HepG2 (cell line): ENCODE data around the gene RAB39A. TPM values are rescaled to one million over a fixed set of nuclear protein-coding genes. Genes with fewer than 3 reads are reported as not detected.

ENCODE experiments used
- ATAC-seq: fragments of 200-7000 bp; cut with Tn5 transposase; 3 replicates; pipeline ENCODE4 v1.9.1; 2020; ENCODE audit warnings: mild to moderate bottlenecking, moderate library complexity
- BruUV-seq: library from RNA; stranded (reverse); fragments of 400-500 nt; replicated peaks from 2 replicates; lab custom pipeline; 2021; lab: Mats Ljungman, UMichigan
- CTCF ChIA-PET: fragments of 300-600 bp; formaldehyde crosslinking; extraction: SDS; loops from one replicate; lab custom pipeline; 2021; ENCODE audit warnings: low total read pairs, inconsistent platforms, low intra/inter-chr PET ratio; lab: Yijun Ruan, JAX
- POLR2A ChIA-PET: fragments of 350-600 bp; sonication (Branson Sonifier 250); formaldehyde crosslinking; loops from one replicate; lab custom pipeline; 2020; ENCODE audit warnings: antibody characterized with exemption, inconsistent platforms; lab: Yijun Ruan, JAX
- DNase-seq: peaks from one replicate; pipeline ENCODE4 v3.0.0-alpha.2; 2015; ENCODE audit warnings: low spot score
- FAIRE-seq: peaks from 3 replicates; lab custom pipeline; 2011; peaks lifted over from hg19 to GRCh38; lab: Jason Lieb, UNC
- H2AFZ ChIP-seq: one replicate; pipeline ENCODE4 v1.6.1; 2011; ENCODE audit warnings: low read length, inconsistent platforms
- H3K27ac ChIP-seq: fragments of 300-600 bp; 3 replicates; pipeline ENCODE4 v1.8.0; 2011; ENCODE audit warnings: mixed run types, mild to moderate bottlenecking, mixed read lengths, low read length, inconsistent platforms; ENCODE audit not compliant: insufficient read depth; ENCODE audit errors: extremely low read length
- H3K27me3 ChIP-seq, 2 experiments: fragments of 200-600 bp in 1 of 2; 2 replicates in 1 of 2; 3 replicates in 1 of 2; pipeline versions ENCODE4 v1.6.0 to v1.8.0; 2011; ENCODE audit warnings: low read length in 2 of 2, mild to moderate bottlenecking in 2 of 2, moderate library complexity in 2 of 2, inconsistent platforms in 1 of 2; ENCODE audit not compliant: insufficient read depth in 2 of 2, control insufficient read depth in 1 of 2
- H3K36me3 ChIP-seq, 2 experiments: fragments of 200-600 bp in 1 of 2; replicated peaks in 1 of 2; 2 replicates in 1 of 2; 3 replicates in 1 of 2; pipeline versions ENCODE4 v1.5.1 to v1.8.0; 2011; ENCODE audit warnings: low read length in 2 of 2, inconsistent platforms in 1 of 2; ENCODE audit not compliant: insufficient read depth in 2 of 2, control insufficient read depth in 1 of 2
- H3K4me1 ChIP-seq: 2 replicates; pipeline ENCODE4 v1.5.1; 2012; ENCODE audit warnings: low read length, inconsistent platforms; ENCODE audit not compliant: insufficient read depth
- H3K4me2 ChIP-seq: 2 replicates; pipeline ENCODE4 v1.6.0; 2011; ENCODE audit warnings: low read depth, low read length, inconsistent platforms
- H3K4me3 ChIP-seq, 3 experiments: fragments of 200-600 bp in 1 of 3; sonication (generic), shearing (Covaris generic) in 1 of 3; replicated peaks in 1 of 3; 2 replicates each; pipeline ENCODE4 v1.5.1; 2011 to 2016; ENCODE audit warnings: low read length in 3 of 3, inconsistent platforms in 2 of 3, low read depth in 2 of 3, mild to moderate bottlenecking in 2 of 3, control low read depth in 1 of 3, mixed read lengths in 1 of 3; ENCODE audit not compliant: insufficient read depth in 1 of 3
- H3K79me2 ChIP-seq: one replicate; pipeline ENCODE4 v1.6.1; 2011; ENCODE audit warnings: low read length, inconsistent platforms; ENCODE audit not compliant: insufficient read depth
- H3K9ac ChIP-seq: 2 replicates; pipeline ENCODE4 v1.6.0; 2011; ENCODE audit warnings: mild to moderate bottlenecking, low read depth, low read length, inconsistent platforms; ENCODE audit not compliant: insufficient read depth
- H3K9me3 ChIP-seq: 2 replicates; pipeline ENCODE4 v1.5.1; 2012; ENCODE audit warnings: mild to moderate bottlenecking, low read length
- H4K20me1 ChIP-seq: 2 replicates; pipeline ENCODE4 v1.6.0; 2011; ENCODE audit warnings: inconsistent platforms, mild to moderate bottlenecking, low read length, moderate library complexity; ENCODE audit not compliant: insufficient read depth
- GATA4 ChIP-seq: sonication (generic); IDR thresholded peaks from 2 replicates; pipeline ENCODE4 v1.6.1; 2016; ENCODE audit warnings: antibody characterized with exemption, low read depth, borderline replicate concordance
- NR2F1 ChIP-seq, 2 experiments: fragments of 450-650 bp in 1 of 2; formaldehyde crosslinking in 1 of 2; IDR thresholded peaks; 2 replicates each; pipeline versions ENCODE4 v1.5.0 to v1.6.1; 2016 to 2020; ENCODE audit warnings: mild to moderate bottlenecking in 1 of 2, missing compliant biosample characterization in 1 of 2, missing genetic modification reagents in 1 of 2, moderate library complexity in 1 of 2
- RFX5 ChIP-seq: IDR thresholded peaks from 2 replicates; pipeline ENCODE4 v1.6.1; 2011; ENCODE audit warnings: low read depth, low read length, improper control_type of control experiment
- SMARCC2 ChIP-seq: fragments of 450-650 bp; IDR thresholded peaks from 2 replicates; pipeline ENCODE4 v1.6.1; 2017; ENCODE audit warnings: antibody characterized with exemption, mild to moderate bottlenecking
- WIZ ChIP-seq: sonication (generic); formaldehyde crosslinking; IDR thresholded peaks from 2 replicates; pipeline ENCODE4 v1.5.1; 2020; ENCODE audit warnings: mild to moderate bottlenecking, missing genetic modification reagents
- ZNF224 ChIP-seq: sonication (generic); formaldehyde crosslinking; IDR thresholded peaks from 2 replicates; pipeline ENCODE4 v1.5.0; 2020; ENCODE audit warnings: mild to moderate bottlenecking, missing genetic modification reagents
- ZNF3 ChIP-seq: IDR thresholded peaks from 2 replicates; pipeline ENCODE4 v1.7.0; 2017; ENCODE audit warnings: inconsistent platforms
- ZNF431 ChIP-seq: sonication (generic); formaldehyde crosslinking; IDR thresholded peaks from 2 replicates; pipeline ENCODE4 v1.9.0; 2022; ENCODE audit warnings: missing genetic modification reagents, low read depth, mild to moderate bottlenecking, borderline replicate concordance
- ZNF558 ChIP-seq: sonication (generic); formaldehyde crosslinking; IDR thresholded peaks from 2 replicates; pipeline ENCODE4 v1.9.0; 2022; ENCODE audit warnings: mild to moderate bottlenecking, missing genetic modification reagents, borderline replicate concordance
- ZNF674 ChIP-seq: sonication (generic); formaldehyde crosslinking; IDR thresholded peaks from 2 replicates; pipeline ENCODE4 v1.5.0; 2020; ENCODE audit warnings: low read depth, mild to moderate bottlenecking, missing genetic modification reagents
- ZNF713 ChIP-seq: sonication (generic); formaldehyde crosslinking; IDR thresholded peaks from 2 replicates; pipeline ENCODE4 v1.4.0; 2020; ENCODE audit warnings: mild to moderate bottlenecking, missing genetic modification reagents
- WGBS: methylation state at CpG from one replicate; pipeline ENCODE4 v1.1.6; 2017; ENCODE audit warnings: low lambda C conversion rate; 5-methylcytosine and 5-hydroxymethylcytosine counted together
- in situ Hi-C: cut with HindIII; loops from 2 replicates; pipeline ENCODE4 v1.10.0; 2017; ENCODE audit warnings: low pct_unique_long_range_greater_than_20kb; ENCODE audit not compliant: extremely low pct_ligation_motif_present
- intact Hi-C: fragments of 100-400 bp; cut with micrococcal nuclease; formaldehyde crosslinking; loops from one replicate; pipeline ENCODE4 v1.10.0; 2022; ENCODE audit not compliant: unreplicated experiment
- polyA plus RNA-seq, 8 experiments: library from polyadenylated mRNA; depleted of rRNA in 3 of 8; stranded (reverse) in 7 of 8; unstranded in 1 of 8; fragments of >200 nt; fragmentation: Illumina TruSeq in 4 of 8; extraction: Trizol in 4 of 8; gene quantifications; 2 replicates each; pipeline versions ENCODE4 v1.2.1 to v1.2.3, GENCODE V29; 2011 to 2016; ENCODE audit warnings: low read depth in 4 of 8, missing spikeins in 1 of 8, mixed read lengths in 1 of 8; ENCODE audit not compliant: insufficient read depth in 1 of 8
- total RNA-seq, 5 experiments: library from RNA; depleted of rRNA; stranded (reverse); fragments of >200 nt; fragmentation: Illumina TruSeq; extraction: Trizol; gene quantifications; 2 replicates each; pipeline ENCODE4 v1.2.3, GENCODE V29; 2016; ENCODE audit warnings: low read depth in 1 of 5
- TF ChIP-seq, protein P1 (sequence below): sonication (generic); formaldehyde crosslinking; IDR thresholded peaks from 2 replicates; pipeline ENCODE4 v1.4.0; 2020; ENCODE audit warnings: mild to moderate bottlenecking, missing genetic modification reagents, borderline replicate concordance
- TF ChIP-seq, protein P2 (sequence below): fragments of 450-650 bp; IDR thresholded peaks from 2 replicates; pipeline ENCODE4 v1.6.1; 2017; ENCODE audit warnings: mild to moderate bottlenecking
- TF ChIP-seq, protein P3 (sequence below): sonication (generic); formaldehyde crosslinking; IDR thresholded peaks from 2 replicates; pipeline ENCODE4 v1.5.1; 2020; ENCODE audit warnings: mild to moderate bottlenecking, moderate library complexity, missing genetic modification reagents

RAB39A gene
- total and polyA plus RNA-seq, 2 of the 13 experiments (the other 11 are each of a cell fraction or from before 2014, with no cell fraction given): not detected

DNA sequence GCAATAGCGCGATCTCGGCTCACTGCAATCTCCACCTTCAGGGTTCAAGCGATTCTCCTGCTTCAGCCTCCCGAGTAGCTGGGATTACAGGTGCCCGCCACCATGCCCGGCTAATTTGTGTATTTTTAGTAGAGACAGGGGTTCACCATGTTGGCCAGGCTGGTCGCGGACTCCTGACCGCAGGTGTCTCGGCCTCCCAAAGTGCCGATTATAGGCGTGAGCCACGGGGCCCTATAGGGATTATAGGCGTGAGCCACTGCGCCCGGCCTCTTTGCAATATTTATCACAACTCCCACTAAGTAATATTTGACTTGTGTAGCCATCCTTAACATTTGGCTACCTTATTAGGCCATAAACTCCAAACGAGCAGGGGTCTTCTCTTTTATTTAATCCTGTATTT lies 79.6 kb downstream of the RAB39A start (continued):
- TF ChIP-seq, protein P1, sequence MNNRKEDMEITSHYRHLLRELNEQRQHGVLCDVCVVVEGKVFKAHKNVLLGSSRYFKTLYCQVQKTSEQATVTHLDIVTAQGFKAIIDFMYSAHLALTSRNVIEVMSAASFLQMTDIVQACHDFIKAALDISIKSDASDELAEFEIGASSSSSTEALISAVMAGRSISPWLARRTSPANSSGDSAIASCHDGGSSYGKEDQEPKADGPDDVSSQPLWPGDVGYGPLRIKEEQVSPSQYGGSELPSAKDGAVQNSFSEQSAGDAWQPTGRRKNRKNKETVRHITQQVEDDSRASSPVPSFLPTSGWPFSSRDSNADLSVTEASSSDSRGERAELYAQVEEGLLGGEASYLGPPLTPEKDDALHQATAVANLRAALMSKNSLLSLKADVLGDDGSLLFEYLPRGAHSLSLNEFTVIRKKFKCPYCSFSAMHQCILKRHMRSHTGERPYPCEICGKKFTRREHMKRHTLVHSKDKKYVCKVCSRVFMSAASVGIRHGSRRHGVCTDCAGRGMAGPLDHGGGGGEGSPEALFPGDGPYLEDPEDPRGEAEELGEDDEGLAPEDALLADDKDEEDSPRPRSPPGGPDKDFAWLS (CRISPR knock-in tag): no peak
- TF ChIP-seq ZNF713 (CRISPR knock-in tag): no peak

DNA sequence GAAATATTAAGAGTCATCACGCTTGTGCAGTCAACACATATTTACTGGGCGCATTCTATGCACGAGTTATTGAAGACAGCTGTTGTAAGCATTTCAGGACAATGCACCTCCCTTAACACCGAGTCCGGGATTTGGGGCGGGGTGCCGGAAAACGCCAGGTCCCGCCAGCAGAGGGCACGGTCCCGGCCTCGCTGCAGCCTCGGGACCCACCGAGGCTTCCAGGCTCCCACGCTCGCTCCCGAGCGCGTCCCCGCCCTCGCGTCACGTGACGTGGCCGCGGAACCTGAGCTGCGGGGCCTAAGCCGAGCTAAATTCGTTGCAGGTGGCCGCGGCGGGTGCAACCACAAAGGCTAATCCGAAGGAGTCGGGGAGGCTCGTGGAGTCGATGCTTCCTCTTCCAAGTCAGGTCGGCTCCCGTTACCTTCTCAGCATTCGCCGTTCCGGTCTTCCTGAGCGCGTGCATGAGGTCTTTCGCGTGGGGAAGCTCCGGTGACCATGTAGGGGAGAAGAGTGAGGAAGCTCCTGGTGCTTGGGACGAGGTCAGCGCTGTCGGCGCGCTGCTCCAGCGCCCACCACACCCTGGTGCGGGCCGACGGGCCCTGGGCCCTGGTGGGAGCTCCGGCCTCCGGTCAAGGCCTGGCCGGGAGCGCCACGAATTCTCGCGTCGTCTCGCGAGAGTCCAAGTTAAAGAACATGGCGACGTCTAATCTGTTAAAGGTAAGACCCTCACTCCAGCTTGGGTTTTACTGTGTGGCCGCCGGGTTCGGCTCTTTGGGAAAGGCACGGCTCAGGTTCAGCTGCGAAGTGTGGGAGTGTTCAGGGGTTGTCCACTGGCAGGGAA lies 80.6 kb downstream of the RAB39A start, which contains the start of gene CUL5:
Gene CUL5, plus strand, starts transcription at position 243 of the 841 bp plus-strand sequence. Its CDS starts 451 bp downstream, at position 694.
- FAIRE-seq: peak; percentile 51
- ATAC-seq: peak; percentile 96
- DNase-seq: peak; percentile 85
- CTCF ChIA-PET: interaction anchor here (0.7 to 1.2 kb wide), 3 partner anchors 18 to 57 kb away, joined by 3 to 4 read pairs (median 3); no protein-coding TSS in a partner anchor
- peak within 1 kb of the TSS; percentile 100 for H3K9ac ChIP-seq
- peaks cover 51% of the 10 kb centered on the region for H3K79me2 ChIP-seq
- peaks cover 37% of the 10 kb centered on the region for H3K4me1 ChIP-seq
- under 1% methylated on average over 10 of the region's 72 CpGs for WGBS
- no peaks in the 10 kb centered on the region for H3K27me3 ChIP-seq
- peak within 1 kb of the TSS; percentile 70 for H3K4me2 ChIP-seq
- H3K27ac ChIP-seq: peak within 1 kb of the TSS; percentile 99
- POLR2A ChIA-PET: interaction anchor here (0.9 to 1.7 kb wide), 6 partner anchors 9 to 656 kb away, joined by 3 to 11 read pairs (median 8); partner anchors contain the start of genes ATM, DDX10 and NPAT
- H3K4me3 ChIP-seq: peak within 1 kb of the TSS; percentile 87 to 99 (median 97)
- no peaks in the 10 kb centered on the region for H3K9me3 ChIP-seq
- BruUV-seq: no TSS peak
- peaks cover 8% of the 10 kb centered on the region for H4K20me1 ChIP-seq
- H2AFZ ChIP-seq: peak within 1 kb of the TSS; percentile 98
- peaks cover 1 to 4% of the 10 kb centered on the region in 2 experiments; a peak in 2 of 5 replicates for H3K36me3 ChIP-seq
- intact Hi-C loops: loop anchor here (1.0 to 10.0 kb wide), 2 partner anchors 116 to 646 kb away; partner anchors contain the start of gene ACAT1
- in situ Hi-C loops: loop anchor here (10.0 kb wide), 1 partner anchor 646 kb away; no protein-coding TSS in a partner anchor
- TF ChIP-seq SMARCC2 (no peak), WIZ (CRISPR knock-in tag) (no peak; the same call in 1 of the 2 replicates), ZNF3 (peak; percentile 64; the same call in 1 of the 2 replicates), ZNF674 (CRISPR knock-in tag) (peak; percentile 94; the same call in 1 of the 2 replicates), RFX5 (peak; percentile 44; the same call in 1 of the 2 replicates), ZNF431 (no peak), ZNF558 (CRISPR knock-in tag) (peak; percentile 66; the same call in 1 of the 2 replicates), NR2F1 (CRISPR knock-in tag; IDR thresholded peaks at IDR 0.05) (peak in 1 of 2 experiments; percentile 20; a peak in 1 of 4 replicates), ZNF224 (no peak), GATA4 (peak; percentile 67; the same call in 1 of the 2 replicates)
- TF ChIP-seq, protein P2, sequence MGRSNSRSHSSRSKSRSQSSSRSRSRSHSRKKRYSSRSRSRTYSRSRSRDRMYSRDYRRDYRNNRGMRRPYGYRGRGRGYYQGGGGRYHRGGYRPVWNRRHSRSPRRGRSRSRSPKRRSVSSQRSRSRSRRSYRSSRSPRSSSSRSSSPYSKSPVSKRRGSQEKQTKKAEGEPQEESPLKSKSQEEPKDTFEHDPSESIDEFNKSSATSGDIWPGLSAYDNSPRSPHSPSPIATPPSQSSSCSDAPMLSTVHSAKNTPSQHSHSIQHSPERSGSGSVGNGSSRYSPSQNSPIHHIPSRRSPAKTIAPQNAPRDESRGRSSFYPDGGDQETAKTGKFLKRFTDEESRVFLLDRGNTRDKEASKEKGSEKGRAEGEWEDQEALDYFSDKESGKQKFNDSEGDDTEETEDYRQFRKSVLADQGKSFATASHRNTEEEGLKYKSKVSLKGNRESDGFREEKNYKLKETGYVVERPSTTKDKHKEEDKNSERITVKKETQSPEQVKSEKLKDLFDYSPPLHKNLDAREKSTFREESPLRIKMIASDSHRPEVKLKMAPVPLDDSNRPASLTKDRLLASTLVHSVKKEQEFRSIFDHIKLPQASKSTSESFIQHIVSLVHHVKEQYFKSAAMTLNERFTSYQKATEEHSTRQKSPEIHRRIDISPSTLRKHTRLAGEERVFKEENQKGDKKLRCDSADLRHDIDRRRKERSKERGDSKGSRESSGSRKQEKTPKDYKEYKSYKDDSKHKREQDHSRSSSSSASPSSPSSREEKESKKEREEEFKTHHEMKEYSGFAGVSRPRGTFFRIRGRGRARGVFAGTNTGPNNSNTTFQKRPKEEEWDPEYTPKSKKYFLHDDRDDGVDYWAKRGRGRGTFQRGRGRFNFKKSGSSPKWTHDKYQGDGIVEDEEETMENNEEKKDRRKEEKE: no peak
- TF ChIP-seq, protein P3, sequence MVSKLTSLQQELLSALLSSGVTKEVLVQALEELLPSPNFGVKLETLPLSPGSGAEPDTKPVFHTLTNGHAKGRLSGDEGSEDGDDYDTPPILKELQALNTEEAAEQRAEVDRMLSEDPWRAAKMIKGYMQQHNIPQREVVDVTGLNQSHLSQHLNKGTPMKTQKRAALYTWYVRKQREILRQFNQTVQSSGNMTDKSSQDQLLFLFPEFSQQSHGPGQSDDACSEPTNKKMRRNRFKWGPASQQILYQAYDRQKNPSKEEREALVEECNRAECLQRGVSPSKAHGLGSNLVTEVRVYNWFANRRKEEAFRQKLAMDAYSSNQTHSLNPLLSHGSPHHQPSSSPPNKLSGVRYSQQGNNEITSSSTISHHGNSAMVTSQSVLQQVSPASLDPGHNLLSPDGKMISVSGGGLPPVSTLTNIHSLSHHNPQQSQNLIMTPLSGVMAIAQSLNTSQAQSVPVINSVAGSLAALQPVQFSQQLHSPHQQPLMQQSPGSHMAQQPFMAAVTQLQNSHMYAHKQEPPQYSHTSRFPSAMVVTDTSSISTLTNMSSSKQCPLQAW (CRISPR knock-in tag): 0 out of 2 replicates have a peak, but pooled peaks have one; percentile 29
